Lower leg skin (tissue), 3 donors: Measurements from ENCODE around the gene TFG.

ENCODE experiments used
- CTCF ChIP-seq, 3 donors: fragments of 450-650 bp; IDR thresholded peaks; one replicate each; pipeline ENCODE4 v1.5.1; 2016; ENCODE audit warnings: antibody characterized with exemption in 3 of 3, mild to moderate bottlenecking in 3 of 3, moderate library complexity in 2 of 3
- POLR2A ChIP-seq, 2 donors: fragments of 450-650 bp; IDR thresholded peaks; one replicate each; pipeline ENCODE4 v1.6.1; 2016 to 2017; ENCODE audit warnings: antibody characterized with exemption in 2 of 2, mild to moderate bottlenecking in 1 of 2, moderate library complexity in 1 of 2

GRCh38 chr3:100730524-100730923, 21.2 kb downstream of the TFG start:
- TF ChIP-seq POLR2A (IDR thresholded peaks at IDR 0.05) (no peak), CTCF (IDR thresholded peaks at IDR 0.05) (no peak)
